Activated T-helper 1 cell treated with anti-CD3 and anti-CD28 coated beads, Interleukin-12 subunit alpha, Interleukin-12 subunit beta, Interleukin-2, Interleukin-4 antibody, amounts not matched to agents 30 ng/mL and 10 ng/mL and 1 ng/mL, durations not matched to agents 14 hours and 24 hours and 36 hours (primary cell): ENCODE results near the gene TMCO1. TPM values are rescaled to one million over a fixed set of nuclear protein-coding genes. Genes with fewer than 3 reads are reported as not detected.

Experiments
- total RNA-seq: library from RNA; stranded (reverse); gene quantifications from 2 replicates; pipeline ENCODE4 v1.2.3, GENCODE V29; 2022

TMCO1 gene
- total RNA-seq, 1 donor from 2014 or later = 102 TPM

Other genes starting within 250 kb of the TMCO1 start
- not detected in 2 replicates for gene LRRC52, start 224.9 kb downstream of the TMCO1 start, total RNA-seq
- 23.3 and 25.1 TPM in 2 replicates for gene MGST3, start 137.6 kb downstream of the TMCO1 start, total RNA-seq
- gene ALDH9A1, start 70.3 kb downstream of the TMCO1 start, total RNA-seq = 41.7 and 42.8 TPM in 2 replicates
- 109 and 112 TPM in 2 replicates for gene UCK2, start 58.7 kb upstream of the TMCO1 start, total RNA-seq